ENCODE data around the gene RDH8.

RDH8 gene

GRCh38 chr19:10043286-10043927 lies 30.1 kb downstream of the RDH8 start:
- DNase-seq, result no peak

DNA sequence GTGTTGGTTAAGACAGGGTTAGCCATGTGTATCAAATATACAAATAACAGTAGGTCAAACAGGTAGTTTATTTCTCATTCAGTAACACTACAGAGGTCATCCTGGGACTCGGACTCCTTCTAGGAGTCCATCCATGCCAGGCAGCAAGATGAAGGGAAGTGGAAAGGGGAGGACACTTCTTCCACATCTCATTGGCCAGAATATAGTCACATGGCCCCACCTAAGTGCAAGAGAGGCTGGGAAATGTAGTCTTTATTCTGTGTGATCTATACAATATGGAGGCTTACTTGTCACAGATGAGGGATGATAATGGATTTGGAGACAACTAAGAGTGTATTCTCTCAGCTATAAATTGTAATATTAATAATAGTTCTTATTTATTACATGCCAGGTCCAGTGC lies 31.1 kb downstream of the RDH8 start:
- DNase-seq, result no peak

DNA sequence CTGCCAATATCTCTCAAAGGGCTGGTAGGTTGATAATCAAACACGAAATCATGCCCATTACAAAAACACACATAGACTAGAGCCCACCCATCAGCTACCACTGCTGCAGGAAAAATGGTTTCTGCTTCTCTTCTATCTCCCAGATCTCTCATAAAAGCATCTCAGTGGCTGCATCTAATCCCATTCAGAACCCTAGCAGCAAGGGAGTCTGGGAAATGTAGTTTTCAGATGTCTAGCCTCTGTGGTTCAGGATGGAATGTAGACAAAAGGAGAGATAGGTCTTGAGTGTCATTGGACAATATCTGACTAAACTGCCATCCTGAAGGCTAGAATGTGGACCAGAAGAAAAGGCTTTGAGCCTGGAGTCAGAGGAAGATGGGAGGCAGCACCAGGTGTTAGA lies 32.1 kb downstream of the RDH8 start:
- no peak for DNase-seq

DNA sequence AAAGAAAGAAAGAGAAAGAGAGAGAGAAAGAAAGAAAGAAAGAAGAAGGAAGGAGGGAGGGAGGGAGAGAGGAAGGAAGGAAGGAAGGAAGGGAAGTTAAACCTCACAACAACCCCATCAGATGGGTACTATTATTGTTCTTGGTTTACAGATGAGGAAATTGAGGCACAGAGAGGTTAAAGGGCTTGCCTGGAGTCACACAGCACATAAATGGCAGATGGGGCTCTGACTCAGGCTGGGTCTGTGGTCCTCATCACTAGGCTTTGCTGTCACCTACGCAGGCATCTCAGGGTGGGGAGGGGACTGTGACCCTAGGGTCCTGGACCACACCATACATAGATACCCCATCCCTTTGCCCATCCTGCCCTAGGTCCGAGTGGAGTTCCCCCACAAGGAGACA lies 36.3 kb downstream of the RDH8 start:
- no peak for DNase-seq

- DNase-seq, result no peak
Observed at GRCh38 chr19:10052602-10053360, 39.5 kb downstream of the RDH8 start.

DNA sequence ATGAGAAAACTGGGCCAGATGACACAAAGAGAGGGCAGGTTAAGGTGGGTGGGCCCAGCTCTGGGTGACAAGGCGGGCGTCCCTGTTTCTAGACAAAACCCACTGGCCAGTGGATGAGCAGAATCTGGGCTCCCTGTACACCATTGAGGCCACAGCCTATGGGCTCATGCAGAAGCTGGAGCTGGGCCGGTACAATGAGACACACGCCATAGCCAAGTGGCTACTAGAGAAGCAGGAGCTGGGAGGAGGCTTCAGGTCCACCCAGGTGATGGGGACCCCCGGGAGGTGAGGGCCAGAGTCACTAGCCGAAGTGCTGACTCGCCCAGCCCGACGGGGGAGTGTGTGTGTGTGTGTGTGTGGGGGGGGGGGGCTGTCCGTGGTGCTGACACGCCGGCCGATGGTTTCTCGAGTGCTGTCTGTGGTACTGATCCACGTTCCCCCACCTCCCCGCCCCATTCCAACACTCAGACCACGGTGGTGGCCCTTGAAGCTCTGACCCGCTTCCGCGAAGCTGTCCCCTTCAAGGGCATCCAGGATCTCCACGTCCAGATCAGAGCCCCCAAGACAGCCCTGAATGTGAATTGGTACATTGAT lies 48.5 kb downstream of the RDH8 start:
- DNase-seq, result no peak

DNA sequence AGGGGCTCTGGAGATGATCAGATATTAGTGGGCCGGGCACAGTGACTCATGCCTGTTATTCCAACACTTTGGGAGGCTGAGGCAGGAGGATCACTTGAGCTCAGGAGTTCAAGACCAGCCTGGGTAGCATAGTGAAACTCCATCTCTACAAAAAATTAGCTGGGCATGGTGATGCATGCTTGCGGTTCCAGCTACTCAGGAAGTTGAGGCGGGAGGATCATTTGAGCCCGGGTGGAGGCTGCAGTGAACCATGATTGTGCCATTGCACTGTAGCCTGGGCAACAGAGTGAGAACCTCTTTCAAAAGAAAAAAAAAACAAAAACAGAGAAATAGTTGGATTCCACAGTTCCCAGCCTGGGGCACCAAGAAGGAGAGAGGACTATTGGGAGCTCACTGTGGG lies 54.9 kb downstream of the RDH8 start:
- no peak for DNase-seq

DNA sequence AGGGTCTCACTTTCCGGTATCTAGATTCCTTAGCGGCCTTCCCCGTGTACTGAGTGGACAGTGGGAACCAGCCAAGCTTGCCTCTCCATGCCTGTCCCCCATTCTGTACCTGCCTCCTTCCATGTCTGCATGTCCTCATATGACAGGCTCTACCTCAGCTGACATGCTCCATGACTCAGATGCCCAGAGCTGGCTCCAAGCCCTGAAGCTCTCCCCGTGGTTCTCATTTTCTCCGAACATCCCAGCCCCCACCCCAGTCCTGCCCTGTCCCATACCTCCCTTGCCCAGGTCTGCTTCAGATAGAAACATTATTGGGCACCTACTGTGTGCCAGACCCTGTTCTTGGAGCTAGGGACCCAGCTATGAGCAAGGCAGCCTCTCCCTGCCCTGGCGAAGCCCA lies 55.8 kb downstream of the RDH8 start:
- no peak for DNase-seq

GRCh38 chr19:10070730-10071446 lies 57.6 kb downstream of the RDH8 start:
- no peak for DNase-seq
